Suprapubic skin (tissue), 4 donors: ENCODE data around the gene SATB2. TPM values are rescaled to one million over a fixed set of nuclear protein-coding genes. Genes with fewer than 3 reads are reported as not detected.

Experiments
- DNase-seq, 2 donors: peaks; one replicate each; pipeline ENCODE4 v3.0.0-alpha.2; 2019; ENCODE audit warnings: low spot score in 2 of 2
- H3K27ac ChIP-seq: fragments of 200-600 bp; sonication (generic); one replicate; pipeline ENCODE4 v1.5.1; 2019
- H3K27me3 ChIP-seq: fragments of 200-600 bp; sonication (generic); one replicate; pipeline ENCODE4 v1.5.1; 2019
- H3K36me3 ChIP-seq: fragments of 200-600 bp; sonication (generic); one replicate; pipeline ENCODE4 v1.5.1; 2019
- H3K4me1 ChIP-seq: fragments of 200-600 bp; sonication (generic); one replicate; pipeline ENCODE4 v1.5.1; 2019
- H3K4me3 ChIP-seq: fragments of 200-600 bp; sonication (generic); one replicate; pipeline ENCODE4 v1.5.1; 2019; ENCODE audit warnings: mild to moderate bottlenecking
- H3K9me3 ChIP-seq: fragments of 200-600 bp; sonication (generic); one replicate; pipeline ENCODE4 v1.5.1; 2019
- EP300 ChIP-seq: sonication (generic); formaldehyde crosslinking; IDR thresholded peaks from one replicate; pipeline ENCODE4 v1.6.1; 2017; ENCODE audit warnings: antibody characterized with exemption
- POLR2A ChIP-seq, 2 donors: fragments of 450-650 bp; IDR thresholded peaks; one replicate each; pipeline ENCODE4 v1.6.1; 2017; ENCODE audit warnings: antibody characterized with exemption in 2 of 2, mild to moderate bottlenecking in 2 of 2, moderate library complexity in 2 of 2
- POLR2AphosphoS5 ChIP-seq, 3 donors: sonication (generic); formaldehyde crosslinking; IDR thresholded peaks; one replicate each; pipeline ENCODE4 v1.6.1; 2017; ENCODE audit warnings: antibody characterized with exemption in 3 of 3
- WGBS: methylation state at CpG from one replicate; pipeline ENCODE4 v1.1.5; 2018; 5-methylcytosine and 5-hydroxymethylcytosine counted together
- total RNA-seq, 4 donors: library from RNA; depleted of rRNA; stranded (reverse); fragments of >200 nt; gene quantifications; one replicate each; pipeline ENCODE4 v1.1.0, GENCODE V29; 2016
- TF ChIP-seq, protein P1 (sequence below), 2 donors: fragments of 200-600 bp in 1 of 2; fragments of 450-650 bp in 1 of 2; sonication (generic) in 1 of 2; IDR thresholded peaks; one replicate each; pipeline ENCODE4 v1.5.1; 2016 to 2019; ENCODE audit warnings: antibody characterized with exemption in 2 of 2, mild to moderate bottlenecking in 1 of 2, moderate library complexity in 1 of 2

The SATB2 gene
- total RNA-seq, 4 donors from 2014 or later, result 2.9 to 12.1 (median 3.9) TPM

DNA sequence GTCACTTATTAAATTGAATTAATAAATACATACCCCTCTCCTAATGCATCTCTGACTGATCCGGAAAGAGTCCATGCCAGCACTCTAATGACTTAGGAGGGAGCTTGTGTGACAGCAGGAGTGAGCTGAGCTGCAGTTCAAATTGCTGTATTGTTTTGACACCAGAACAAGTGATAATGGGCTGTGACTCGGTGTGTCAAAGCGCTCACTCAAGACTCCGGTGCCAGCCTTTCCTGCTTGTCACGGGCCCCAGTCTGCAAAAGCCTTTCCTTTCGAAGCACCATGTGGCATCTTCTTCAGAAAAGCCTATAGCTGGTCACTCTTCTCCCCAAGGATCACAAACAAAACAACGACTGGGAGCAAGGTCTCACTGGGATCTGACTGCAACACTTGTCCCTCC is 43.3 kb downstream of the SATB2 start:
- Histone ChIP-seq H3K27ac (no peak overlapping the region), H3K4me3 (no peak overlapping the region), H3K27me3 (no peaks in the 10 kb centered on the region), H3K4me1 (no peaks in the 10 kb centered on the region), H3K36me3 (peaks cover 6% of the 10 kb centered on the region), H3K9me3 (no peaks in the 10 kb centered on the region)
- DNase-seq, result no peak
- TF ChIP-seq POLR2AphosphoS5 (IDR thresholded peaks at IDR 0.05), result no peak
- TF ChIP-seq EP300, result no peak
- TF ChIP-seq POLR2A (IDR thresholded peaks at IDR 0.05), result no peak
- TF ChIP-seq, protein P1, sequence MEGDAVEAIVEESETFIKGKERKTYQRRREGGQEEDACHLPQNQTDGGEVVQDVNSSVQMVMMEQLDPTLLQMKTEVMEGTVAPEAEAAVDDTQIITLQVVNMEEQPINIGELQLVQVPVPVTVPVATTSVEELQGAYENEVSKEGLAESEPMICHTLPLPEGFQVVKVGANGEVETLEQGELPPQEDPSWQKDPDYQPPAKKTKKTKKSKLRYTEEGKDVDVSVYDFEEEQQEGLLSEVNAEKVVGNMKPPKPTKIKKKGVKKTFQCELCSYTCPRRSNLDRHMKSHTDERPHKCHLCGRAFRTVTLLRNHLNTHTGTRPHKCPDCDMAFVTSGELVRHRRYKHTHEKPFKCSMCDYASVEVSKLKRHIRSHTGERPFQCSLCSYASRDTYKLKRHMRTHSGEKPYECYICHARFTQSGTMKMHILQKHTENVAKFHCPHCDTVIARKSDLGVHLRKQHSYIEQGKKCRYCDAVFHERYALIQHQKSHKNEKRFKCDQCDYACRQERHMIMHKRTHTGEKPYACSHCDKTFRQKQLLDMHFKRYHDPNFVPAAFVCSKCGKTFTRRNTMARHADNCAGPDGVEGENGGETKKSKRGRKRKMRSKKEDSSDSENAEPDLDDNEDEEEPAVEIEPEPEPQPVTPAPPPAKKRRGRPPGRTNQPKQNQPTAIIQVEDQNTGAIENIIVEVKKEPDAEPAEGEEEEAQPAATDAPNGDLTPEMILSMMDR (IDR thresholded peaks at IDR 0.05), result no peak
- WGBS, result 90% methylated on average over 7 of the region's 7 CpGs

DNA sequence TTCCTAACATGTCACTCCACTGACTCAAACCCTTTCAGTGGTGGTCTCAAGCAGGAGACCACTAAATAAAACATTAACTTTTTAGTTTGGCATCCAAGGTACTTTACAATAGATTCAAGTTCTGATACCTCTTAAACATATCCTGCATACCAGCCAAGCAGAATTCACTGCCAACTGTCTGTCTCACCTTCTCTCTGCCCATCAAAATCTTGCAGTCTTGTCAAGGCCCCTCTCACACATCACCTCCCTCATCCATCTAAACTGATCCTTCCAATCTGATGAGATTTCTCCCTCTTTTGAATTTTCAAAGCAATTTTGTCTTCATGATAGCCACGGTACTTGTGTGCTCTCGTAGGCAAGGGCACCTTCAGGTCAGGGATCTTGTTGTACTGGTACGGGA is 43.7 kb downstream of the SATB2 start:
- H3K4me3 ChIP-seq, result no peak overlapping the region
- H3K9me3 ChIP-seq, result no peaks in the 10 kb centered on the region
- 95% methylated on average over 3 of the region's 3 CpGs for WGBS
- TF ChIP-seq, protein P1 (IDR thresholded peaks at IDR 0.05), result no peak
- TF ChIP-seq POLR2A (IDR thresholded peaks at IDR 0.05) (no peak), POLR2AphosphoS5 (IDR thresholded peaks at IDR 0.05) (no peak), EP300 (no peak)
- H3K27ac ChIP-seq, result no peak overlapping the region
- H3K27me3 ChIP-seq, result no peaks in the 10 kb centered on the region
- no peak for DNase-seq
- H3K36me3 ChIP-seq, result peaks cover 6% of the 10 kb centered on the region
- H3K4me1 ChIP-seq, result no peaks in the 10 kb centered on the region

DNA sequence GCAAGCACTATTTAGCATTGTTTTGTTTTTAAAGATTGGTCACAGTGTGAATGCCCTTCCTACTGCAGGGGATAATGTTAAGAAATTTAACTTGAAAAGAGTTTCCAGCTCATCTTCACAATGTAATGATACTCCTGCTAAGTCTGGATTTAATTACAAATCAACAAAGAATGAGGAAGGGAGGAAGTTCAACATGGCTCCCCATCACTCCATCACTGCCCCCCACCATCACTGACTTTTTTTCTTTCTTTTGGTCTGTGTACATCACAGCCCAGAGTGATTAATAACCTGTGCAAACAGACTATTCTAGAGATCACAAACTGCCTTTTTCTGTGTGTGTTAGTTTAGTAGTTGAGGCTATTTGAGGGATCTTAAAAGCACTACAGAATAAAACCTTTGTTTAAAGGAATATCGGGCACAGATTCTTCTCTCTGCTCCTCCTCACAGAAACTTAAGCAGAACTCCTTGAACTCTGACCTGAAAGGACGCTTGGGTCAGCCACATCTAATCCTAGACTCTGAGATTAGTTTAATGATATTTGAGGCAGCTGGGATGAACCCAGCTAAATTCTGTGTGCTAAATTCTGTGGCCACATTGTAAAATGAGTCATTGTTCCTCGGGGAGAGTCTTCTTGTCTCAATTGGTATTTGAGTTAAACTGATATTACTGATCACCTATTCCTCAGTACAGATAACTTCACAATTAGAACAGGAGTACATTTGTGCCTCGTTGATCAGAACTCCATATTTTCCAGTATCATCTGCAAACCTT is 47.8 kb downstream of the SATB2 start:
- Histone ChIP-seq H3K4me3 (no peak overlapping the region), H3K27me3 (no peaks in the 10 kb centered on the region), H3K4me1 (no peaks in the 10 kb centered on the region), H3K27ac (no peak overlapping the region), H3K36me3 (peaks cover 6% of the 10 kb centered on the region), H3K9me3 (no peaks in the 10 kb centered on the region)
- no peak for DNase-seq
- no peak for TF ChIP-seq POLR2A (IDR thresholded peaks at IDR 0.05)
- TF ChIP-seq EP300, result no peak
- no peak for TF ChIP-seq POLR2AphosphoS5 (IDR thresholded peaks at IDR 0.05)
- TF ChIP-seq, protein P1 (IDR thresholded peaks at IDR 0.05), result no peak
- 71% methylated on average over 4 of the region's 4 CpGs for WGBS

DNA sequence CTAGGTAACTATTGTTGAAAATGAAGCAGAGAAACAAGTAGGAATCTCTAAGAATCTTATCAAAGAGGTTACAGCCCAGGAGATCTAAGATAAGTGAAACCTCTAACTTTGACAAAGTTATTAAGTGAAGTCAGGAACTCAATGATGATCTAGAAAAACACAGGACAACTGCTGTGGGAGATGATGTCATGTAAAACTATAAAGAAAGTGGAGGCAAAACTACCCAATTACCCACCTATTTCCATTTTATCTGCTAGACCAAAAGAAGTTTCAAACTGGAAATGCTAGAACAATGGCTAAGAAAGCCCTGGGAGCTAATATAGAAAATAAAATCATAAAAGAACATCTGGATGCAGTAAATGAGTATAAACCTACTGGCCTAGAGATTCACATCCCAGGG is 50.3 kb downstream of the SATB2 start:
- Histone ChIP-seq H3K4me3 (no peak overlapping the region), H3K4me1 (no peaks in the 10 kb centered on the region), H3K27ac (no peak overlapping the region), H3K36me3 (no peaks in the 10 kb centered on the region), H3K9me3 (no peaks in the 10 kb centered on the region), H3K27me3 (no peaks in the 10 kb centered on the region)
- no peak for DNase-seq
- TF ChIP-seq, protein P1 (IDR thresholded peaks at IDR 0.05), result no peak
- TF ChIP-seq EP300 (no peak), POLR2A (IDR thresholded peaks at IDR 0.05) (no peak), POLR2AphosphoS5 (IDR thresholded peaks at IDR 0.05) (no peak)

DNA sequence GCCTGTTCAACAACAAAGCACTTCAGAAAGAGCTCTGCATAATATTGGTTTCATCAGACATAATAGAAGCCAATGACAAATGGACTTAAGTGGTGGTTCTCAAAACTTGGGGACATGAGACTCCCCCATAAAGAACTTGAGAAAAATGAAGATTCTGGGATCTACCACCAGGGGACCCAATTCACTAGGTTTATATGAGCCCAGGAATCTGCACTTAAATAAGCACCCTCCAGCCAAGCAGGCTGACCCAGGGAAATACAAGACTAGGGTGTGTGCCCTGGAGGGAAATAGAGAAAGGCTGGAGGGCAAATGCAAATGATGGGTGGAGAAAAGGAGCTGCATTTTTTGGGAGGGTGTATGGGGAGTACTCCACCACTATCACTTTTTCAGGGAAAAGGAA is 52.5 kb downstream of the SATB2 start:
- TF ChIP-seq POLR2A (IDR thresholded peaks at IDR 0.05) (no peak), POLR2AphosphoS5 (IDR thresholded peaks at IDR 0.05) (no peak), EP300 (no peak)
- TF ChIP-seq, protein P1 (IDR thresholded peaks at IDR 0.05), result no peak
- Histone ChIP-seq H3K36me3 (no peaks in the 10 kb centered on the region), H3K9me3 (no peaks in the 10 kb centered on the region), H3K27ac (no peak overlapping the region), H3K27me3 (no peaks in the 10 kb centered on the region), H3K4me3 (no peak overlapping the region), H3K4me1 (no peaks in the 10 kb centered on the region)
- DNase-seq, result no peak
